Mesenchymal stem cell (in vitro differentiated cells and primary cell): Measurements from ENCODE around the gene MAP3K14.

ENCODE experiments used
- DNase-seq: peaks from one replicate; pipeline ENCODE4 v3.0.0-alpha.2; 2013
- H2AFZ ChIP-seq: one replicate; pipeline ENCODE4 v1.6.1; 2013; ENCODE audit warnings: low read depth, mild to moderate bottlenecking, control low read depth, inconsistent platforms, low read length, moderate library complexity
- H2AK5ac ChIP-seq: 2 replicates; pipeline ENCODE4 v1.6.1; 2013; ENCODE audit warnings: low read length, moderate library complexity, mild to moderate bottlenecking, inconsistent platforms; ENCODE audit not compliant: severe bottlenecking
- H2BK120ac ChIP-seq: one replicate; pipeline ENCODE4 v1.6.1; 2013; ENCODE audit warnings: low read depth, mild to moderate bottlenecking, inconsistent platforms, low read length, moderate library complexity
- H2BK12ac ChIP-seq, 2 experiments: one replicate each; pipeline ENCODE4 v1.6.1; 2013; ENCODE audit warnings: inconsistent platforms in 2 of 2, low read length in 2 of 2, mild to moderate bottlenecking in 2 of 2, moderate library complexity in 2 of 2, control low read depth in 1 of 2
- H2BK15ac ChIP-seq: one replicate; pipeline ENCODE4 v1.6.1; 2013; ENCODE audit warnings: mild to moderate bottlenecking, low read depth, inconsistent platforms; ENCODE audit not compliant: poor library complexity, severe bottlenecking
- H2BK5ac ChIP-seq: 2 replicates; pipeline ENCODE4 v1.6.1; 2013; ENCODE audit warnings: low read depth, mild to moderate bottlenecking, low read length, control low read depth, inconsistent platforms; ENCODE audit not compliant: poor library complexity, severe bottlenecking
- H3K14ac ChIP-seq, 2 experiments: one replicate each; pipeline ENCODE4 v1.6.1; 2013; ENCODE audit warnings: inconsistent platforms in 2 of 2, low read length in 2 of 2, control low read depth in 1 of 2, mild to moderate bottlenecking in 1 of 2, moderate library complexity in 1 of 2
- H3K18ac ChIP-seq, 2 experiments: one replicate each; pipeline ENCODE4 v1.6.1; 2013; ENCODE audit warnings: inconsistent platforms in 2 of 2, low read length in 2 of 2, control low read depth in 1 of 2, low read depth in 1 of 2, mild to moderate bottlenecking in 1 of 2
- H3K23ac ChIP-seq, 2 experiments: one replicate each; pipeline ENCODE4 v1.6.1; 2013; ENCODE audit warnings: inconsistent platforms in 2 of 2, low read length in 2 of 2, mild to moderate bottlenecking in 2 of 2, moderate library complexity in 2 of 2, control low read depth in 1 of 2
- H3K27ac ChIP-seq: 2 replicates; pipeline ENCODE4 v1.5.1; 2013; ENCODE audit warnings: mild to moderate bottlenecking, moderate library complexity, low read length, control low read depth, inconsistent platforms; ENCODE audit not compliant: poor library complexity, severe bottlenecking
- H3K27me3 ChIP-seq, 2 experiments: 2 replicates each; pipeline versions ENCODE4 v1.6.1 to v1.7.0; 2013; ENCODE audit warnings: low read length in 2 of 2, mild to moderate bottlenecking in 2 of 2, moderate library complexity in 2 of 2, control low read depth in 1 of 2, inconsistent platforms in 1 of 2; ENCODE audit not compliant: control insufficient read depth in 1 of 2, insufficient read depth in 1 of 2
- H3K36me3 ChIP-seq, 2 experiments: 2 replicates each; pipeline versions ENCODE4 v1.6.1 to v1.7.0; 2013; ENCODE audit warnings: low read length in 2 of 2, control low read depth in 1 of 2, inconsistent platforms in 1 of 2, low read depth in 1 of 2, mild to moderate bottlenecking in 1 of 2; ENCODE audit not compliant: insufficient read depth in 2 of 2, control insufficient read depth in 1 of 2
- H3K4ac ChIP-seq, 2 experiments: one replicate each; pipeline ENCODE4 v1.6.1; 2013; ENCODE audit warnings: inconsistent platforms in 2 of 2, low read length in 2 of 2, mild to moderate bottlenecking in 2 of 2, moderate library complexity in 2 of 2, control low read depth in 1 of 2, low read depth in 1 of 2
- H3K4me1 ChIP-seq: 2 replicates; pipeline ENCODE4 v1.6.1; 2013; ENCODE audit warnings: low read depth, low read length, control low read depth; ENCODE audit not compliant: control insufficient read depth, insufficient read depth
- H3K4me2 ChIP-seq: 2 replicates; pipeline ENCODE4 v1.6.1; 2013; ENCODE audit warnings: low read length, mild to moderate bottlenecking, inconsistent platforms; ENCODE audit not compliant: poor library complexity, severe bottlenecking
- H3K4me3 ChIP-seq, 2 experiments: 2 replicates each; pipeline versions ENCODE4 v1.5.1 to v1.7.0; 2013; ENCODE audit warnings: low read length in 2 of 2, mild to moderate bottlenecking in 2 of 2, control low read depth in 1 of 2, low read depth in 1 of 2; ENCODE audit not compliant: insufficient read depth in 1 of 2
- H3K79me1 ChIP-seq: replicated peaks from 2 replicates; pipeline ENCODE4 v1.6.1; 2013; ENCODE audit warnings: mild to moderate bottlenecking, control low read depth, low read length, inconsistent platforms; ENCODE audit not compliant: poor library complexity, severe bottlenecking
- H3K9ac ChIP-seq: 2 replicates; pipeline ENCODE4 v1.7.0; 2013; ENCODE audit warnings: mild to moderate bottlenecking, low read length, moderate library complexity
- H3K9me3 ChIP-seq: 2 replicates; pipeline ENCODE4 v1.7.0; 2013; ENCODE audit warnings: mild to moderate bottlenecking, low read length; ENCODE audit not compliant: control insufficient read depth
- H4K8ac ChIP-seq: one replicate; pipeline ENCODE4 v1.6.1; 2013; ENCODE audit warnings: inconsistent platforms, mild to moderate bottlenecking, low read length, moderate library complexity
- H4K91ac ChIP-seq: one replicate; pipeline ENCODE4 v1.6.1; 2013; ENCODE audit warnings: mild to moderate bottlenecking, low read length, inconsistent platforms
- WGBS: methylation state at CpG from one replicate; pipeline ENCODE4 v1.1.7; 2013; ENCODE audit warnings: mixed read lengths; 5-methylcytosine and 5-hydroxymethylcytosine counted together

MAP3K14 gene

GRCh38 chr17:45310380-45311324 is 6.2 kb downstream of the MAP3K14 start:
- Histone ChIP-seq H3K27ac (peak overlapping the region; percentile 44), H3K18ac (peak overlapping the region in 1 of 2 experiments; percentile 7), H3K4ac (no peak overlapping the region), H4K8ac (no peak overlapping the region), H3K36me3 (peaks cover 8 to 25% of the 10 kb centered on the region in 2 experiments), H2BK12ac (peak overlapping the region in 1 of 2 experiments; percentile 60), H2BK120ac (no peak overlapping the region), H2AFZ (no peak overlapping the region), H4K91ac (no peak overlapping the region), H3K27me3 (no peaks in the 10 kb centered on the region), H2BK15ac (no peak overlapping the region), H3K4me3 (peak overlapping the region in 1 of 2 experiments; percentile 23), H3K14ac (no peak overlapping the region), H2BK5ac (no peak overlapping the region), H3K23ac (peak overlapping the region in 1 of 2 experiments; percentile 44), H2AK5ac (peak overlapping the region; percentile 64), H3K9me3 (no peaks in the 10 kb centered on the region), H3K79me1 (no peaks in the 10 kb centered on the region), H3K4me1 (peaks cover 34% of the 10 kb centered on the region), H3K4me2 (no peak overlapping the region), H3K9ac (no peak overlapping the region)
- 87% methylated on average over 2 of the region's 3 CpGs for WGBS
- DNase-seq: no peak

DNA sequence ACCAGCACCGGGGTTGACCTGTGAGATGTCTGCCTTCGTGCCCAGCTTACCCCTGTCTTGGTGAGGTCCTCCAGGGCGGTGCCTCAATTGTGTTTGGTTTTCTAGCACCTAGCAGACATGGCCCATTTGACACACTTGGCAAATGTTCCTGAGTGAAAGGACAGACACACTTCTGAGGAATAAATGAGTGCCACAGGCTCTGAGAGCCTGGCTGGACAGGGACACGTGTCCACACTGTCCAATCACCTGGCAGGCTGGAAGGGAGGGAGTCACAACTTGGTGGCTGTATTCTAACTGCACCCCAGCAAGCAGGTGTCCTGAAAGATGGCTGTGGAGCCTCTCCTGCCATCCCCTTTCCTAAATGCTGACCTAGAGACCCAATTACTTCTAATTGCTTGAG is 7.4 kb downstream of the MAP3K14 start:
- peaks cover 37% of the 10 kb centered on the region for H3K4me1 ChIP-seq
- H3K79me1 ChIP-seq: no peaks in the 10 kb centered on the region
- no peak overlapping the region for H3K23ac ChIP-seq

DNA sequence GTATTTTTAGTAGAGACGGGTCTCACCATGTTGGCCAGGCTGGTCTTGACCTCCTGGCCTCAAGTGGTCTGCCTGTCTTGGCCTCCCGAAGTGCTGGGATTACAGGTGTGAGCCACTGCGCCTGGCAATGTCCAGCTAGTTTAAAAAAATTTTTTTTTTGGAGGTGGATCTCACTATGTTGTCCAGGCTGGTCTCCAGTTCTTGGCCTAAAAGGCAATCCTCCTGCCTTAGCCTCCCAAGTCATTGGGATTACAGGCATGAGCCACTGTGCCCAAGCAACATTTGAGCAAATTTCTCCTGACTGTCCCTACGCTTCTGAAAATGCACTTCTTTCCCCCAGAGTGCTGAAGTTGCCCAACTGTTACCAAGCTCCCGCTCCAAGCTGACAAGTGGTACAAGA is 8.0 kb downstream of the MAP3K14 start:
- Histone ChIP-seq H3K27me3 (no peaks in the 10 kb centered on the region), H4K8ac (no peak overlapping the region), H4K91ac (no peak overlapping the region), H3K4ac (no peak overlapping the region), H3K36me3 (peaks cover 13 to 27% of the 10 kb centered on the region in 2 experiments), H3K9ac (no peak overlapping the region), H3K23ac (no peak overlapping the region), H2BK5ac (no peak overlapping the region), H2BK120ac (no peak overlapping the region), H2AFZ (no peak overlapping the region), H3K18ac (no peak overlapping the region), H3K9me3 (no peaks in the 10 kb centered on the region), H3K79me1 (no peaks in the 10 kb centered on the region), H2BK15ac (peak overlapping the region; percentile 60), H3K14ac (no peak overlapping the region), H3K27ac (no peak overlapping the region), H3K4me1 (peaks cover 37% of the 10 kb centered on the region), H2BK12ac (no peak overlapping the region), H3K4me2 (no peak overlapping the region), H3K4me3 (no peak overlapping the region), H2AK5ac (no peak overlapping the region)
- WGBS: 96% methylated on average over 5 of the region's 5 CpGs
- no peak for DNase-seq

More for the DNA sequence above, 7.4 kb downstream of the MAP3K14 start:
- no peak for DNase-seq
- H3K36me3 ChIP-seq: peaks cover 12 to 25% of the 10 kb centered on the region in 2 experiments
- no peak overlapping the region for H3K4me2 ChIP-seq
- H2BK5ac ChIP-seq: no peak overlapping the region
- no peak overlapping the region for H3K27ac ChIP-seq
- no peak overlapping the region for H3K14ac ChIP-seq
- H3K9ac ChIP-seq: no peak overlapping the region
- no peak overlapping the region for H2BK12ac ChIP-seq
- no peak overlapping the region for H4K8ac ChIP-seq
- H2AFZ ChIP-seq: no peak overlapping the region
- H3K18ac ChIP-seq: no peak overlapping the region
- peak overlapping the region; percentile 60 for H2BK15ac ChIP-seq
- no peak overlapping the region for H2BK120ac ChIP-seq
- 97% methylated on average over 4 of the region's 4 CpGs for WGBS
- H2AK5ac ChIP-seq: no peak overlapping the region
- no peaks in the 10 kb centered on the region for H3K9me3 ChIP-seq
- no peak overlapping the region for H4K91ac ChIP-seq
- peak overlapping the region in 1 of 2 experiments; percentile 42 for H3K4ac ChIP-seq
- H3K4me3 ChIP-seq: no peak overlapping the region
- H3K27me3 ChIP-seq: no peaks in the 10 kb centered on the region

- Histone ChIP-seq H4K8ac (no peak overlapping the region), H3K4me3 (peak overlapping the region in 1 of 2 experiments; percentile 60), H2BK5ac (no peak overlapping the region), H2BK120ac (no peak overlapping the region), H3K9ac (peak overlapping the region; percentile 84), H3K4me2 (no peak overlapping the region), H2AFZ (no peak overlapping the region), H3K18ac (no peak overlapping the region), H3K4me1 (peaks cover 35% of the 10 kb centered on the region), H3K27ac (peak overlapping the region; percentile 37), H3K14ac (no peak overlapping the region), H2AK5ac (peak overlapping the region; percentile 85), H2BK12ac (peak overlapping the region in 1 of 2 experiments; percentile 9), H3K27me3 (no peaks in the 10 kb centered on the region), H3K36me3 (peaks cover 13 to 28% of the 10 kb centered on the region in 2 experiments), H3K4ac (peak overlapping the region in 1 of 2 experiments; percentile 64), H4K91ac (no peak overlapping the region), H3K23ac (no peak overlapping the region), H3K9me3 (no peaks in the 10 kb centered on the region), H3K79me1 (no peaks in the 10 kb centered on the region), H2BK15ac (peak overlapping the region; percentile 44)
- DNase-seq: no peak
- 97% methylated on average over 6 of the region's 6 CpGs for WGBS
These were observed 8.8 kb downstream of the MAP3K14 start for GRCh38 chr17:45308016-45308365.
